HG03432 (cell line): Measurements from ENCODE around the gene ZBTB11.
"Not testable (repeated sequence)": the region's sequence is repeated elsewhere in the genome, so short reads cannot be mapped to it uniquely, and the experiment has no call there.

Source experiments
- ATAC-seq: cut with Tn5 transposase; IDR thresholded peaks from one replicate; pipeline ENCODE4 v1.9.1; 2021; ENCODE audit warnings: mild to moderate bottlenecking, moderate library complexity; ENCODE audit not compliant: unreplicated experiment

Gene ZBTB11

DNA sequence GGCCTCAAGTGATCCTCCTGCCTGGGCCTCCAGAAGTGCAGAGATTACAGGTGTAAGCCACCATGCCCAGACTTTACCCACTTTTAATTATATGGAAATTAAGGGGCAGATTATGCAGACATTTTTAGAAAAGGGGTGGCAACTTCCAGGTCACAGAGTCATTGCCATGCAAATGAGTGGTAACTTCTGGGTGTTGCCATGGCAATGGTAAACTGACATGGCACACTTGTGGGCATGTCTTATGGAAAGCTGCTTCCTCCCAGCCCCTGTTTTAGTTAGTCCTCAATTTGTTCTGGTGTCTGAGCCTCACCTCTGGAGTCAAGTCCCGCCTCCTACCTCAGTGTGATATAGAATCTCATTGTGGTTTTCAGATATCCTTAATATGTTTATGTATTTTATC is 53.3 kb downstream of the ZBTB11 start:
- ATAC-seq = no peak

DNA sequence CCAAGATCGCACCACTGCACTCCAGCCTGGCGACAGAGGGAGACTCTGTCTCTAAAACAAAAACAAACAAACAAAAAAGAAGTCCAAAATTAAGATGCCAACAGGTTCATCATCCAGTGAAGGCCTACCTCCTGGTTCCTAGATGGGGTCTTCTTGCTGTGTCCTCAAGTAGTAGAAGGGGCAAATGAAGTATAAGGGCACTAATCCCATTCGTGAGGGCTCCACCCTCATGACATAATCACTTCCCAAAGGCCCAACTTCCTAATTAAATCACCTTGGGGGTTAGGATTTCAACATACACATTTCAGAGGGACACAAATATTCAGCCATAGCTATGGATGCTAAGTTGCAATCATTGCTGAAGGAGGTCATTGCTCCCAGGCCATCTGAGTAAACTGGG is 57.2 kb downstream of the ZBTB11 start:
- no peak for ATAC-seq

DNA sequence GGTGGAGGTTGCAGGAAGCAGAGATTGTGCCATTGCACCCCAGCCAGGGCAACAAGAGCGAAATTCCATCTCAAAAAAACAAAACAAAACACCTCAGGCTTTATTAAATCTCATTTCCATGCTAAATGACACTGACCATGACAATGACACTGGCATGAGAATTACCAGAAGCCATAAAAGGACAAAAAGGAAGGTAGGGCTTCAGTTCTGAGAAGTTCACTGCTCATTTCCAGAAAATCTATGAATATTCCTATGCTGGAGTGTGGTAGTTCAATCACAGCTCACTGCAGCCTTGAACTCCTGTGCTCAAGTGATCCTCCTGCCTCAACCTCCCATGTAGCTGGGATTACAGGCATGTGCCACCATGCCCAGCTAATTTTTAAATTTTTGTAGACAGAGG is 58.2 kb downstream of the ZBTB11 start:
- no peak for ATAC-seq

DNA sequence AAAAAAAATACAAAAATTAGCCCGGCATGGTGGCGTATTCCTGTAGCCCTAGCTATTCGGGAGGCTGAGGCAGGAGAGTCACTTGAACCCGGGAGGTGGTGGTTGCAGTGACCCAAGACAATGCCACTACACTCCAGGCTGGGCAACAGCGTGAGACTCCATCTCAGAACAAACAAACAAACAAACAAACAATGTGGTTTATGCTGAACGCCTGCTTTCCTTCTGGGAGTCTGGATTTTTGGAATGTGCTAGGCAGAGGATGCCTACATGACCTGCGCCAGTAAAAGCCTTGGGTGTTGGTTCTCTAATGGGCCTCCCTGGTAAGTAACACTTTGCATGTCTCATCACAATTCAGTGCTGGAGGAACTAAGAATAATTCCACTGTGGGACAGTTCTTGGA is 59.5 kb downstream of the ZBTB11 start:
- no peak for ATAC-seq

DNA sequence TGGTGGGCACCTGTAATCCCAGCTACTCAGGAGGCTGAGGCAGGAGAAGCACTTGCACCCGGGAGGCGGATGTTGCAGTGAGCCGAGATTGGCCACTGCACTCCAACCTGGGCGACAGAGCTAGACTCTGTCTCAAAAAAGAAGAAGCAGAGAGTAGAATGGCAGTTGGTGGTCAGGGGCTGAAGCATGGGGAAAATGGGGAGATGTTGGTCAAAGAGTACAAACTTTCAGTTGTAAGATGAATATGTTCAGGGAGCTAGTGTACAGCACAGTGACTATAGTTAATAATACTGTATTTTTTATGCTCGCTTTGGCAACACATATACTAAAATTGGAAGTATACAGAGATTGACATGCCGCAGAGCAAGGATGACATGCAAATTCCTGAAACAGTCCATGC is 61.4 kb downstream of the ZBTB11 start:
- ATAC-seq = no peak

DNA sequence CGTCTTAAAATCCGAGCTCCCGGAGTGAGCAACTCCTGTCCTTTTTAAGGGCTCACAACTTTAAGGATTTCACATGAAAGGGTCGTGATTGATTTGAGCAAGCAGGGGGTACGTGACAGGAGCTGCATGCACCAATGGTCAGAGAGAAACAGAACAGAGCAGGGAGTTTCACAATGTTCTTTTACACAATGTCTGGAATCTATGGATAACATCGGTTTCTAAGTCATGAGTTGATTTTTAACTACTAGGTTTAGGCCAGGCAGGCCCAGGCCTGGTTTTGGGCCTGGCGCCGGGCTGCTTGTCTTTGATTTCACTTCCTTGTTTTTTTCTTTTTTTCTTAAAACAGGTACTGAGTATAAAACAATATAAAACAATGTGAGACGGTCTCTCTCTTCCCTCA is 63.9 kb downstream of the ZBTB11 start:
- ATAC-seq = not testable (repeated sequence)

DNA sequence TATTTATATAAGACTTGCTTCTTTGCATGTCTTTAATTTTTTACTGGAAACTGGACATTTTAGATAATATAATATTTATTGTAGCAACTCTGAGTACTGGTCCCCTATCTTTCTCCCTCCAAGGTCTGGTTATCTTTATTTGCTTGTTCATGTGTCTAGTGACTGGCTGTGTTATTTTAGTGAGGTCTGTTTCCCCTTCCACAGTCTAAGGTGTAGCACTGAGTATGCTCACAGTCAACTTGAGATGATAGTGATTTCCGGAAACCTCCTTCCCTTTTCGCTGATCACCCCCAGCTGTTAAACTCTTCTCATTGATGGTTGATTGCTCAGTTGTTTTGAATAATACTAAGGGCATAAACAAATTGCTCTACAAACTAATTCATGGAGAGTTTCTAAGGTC is 65.9 kb downstream of the ZBTB11 start:
- ATAC-seq = peak; percentile 84

DNA sequence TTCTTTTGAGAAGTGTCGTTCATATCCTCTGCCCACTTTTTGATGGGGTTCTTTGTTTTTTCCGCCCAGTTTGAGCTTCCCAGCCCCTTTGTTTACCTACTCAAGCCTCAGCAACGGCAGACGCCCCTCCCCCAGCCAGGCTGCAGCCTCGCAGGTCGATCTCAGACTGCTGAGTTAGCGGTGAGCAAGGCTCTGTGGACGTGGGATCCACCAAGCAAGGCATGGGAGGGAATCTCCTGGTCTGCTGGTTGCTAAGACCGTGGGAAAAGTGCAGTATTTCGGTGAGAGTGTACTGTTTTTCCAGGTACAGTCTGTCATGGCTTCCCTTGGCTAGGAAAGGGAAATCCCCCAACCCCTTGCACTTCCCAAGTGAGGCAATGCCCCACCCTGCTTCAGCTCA is 71.5 kb downstream of the ZBTB11 start:
- not testable (repeated sequence) for ATAC-seq

DNA sequence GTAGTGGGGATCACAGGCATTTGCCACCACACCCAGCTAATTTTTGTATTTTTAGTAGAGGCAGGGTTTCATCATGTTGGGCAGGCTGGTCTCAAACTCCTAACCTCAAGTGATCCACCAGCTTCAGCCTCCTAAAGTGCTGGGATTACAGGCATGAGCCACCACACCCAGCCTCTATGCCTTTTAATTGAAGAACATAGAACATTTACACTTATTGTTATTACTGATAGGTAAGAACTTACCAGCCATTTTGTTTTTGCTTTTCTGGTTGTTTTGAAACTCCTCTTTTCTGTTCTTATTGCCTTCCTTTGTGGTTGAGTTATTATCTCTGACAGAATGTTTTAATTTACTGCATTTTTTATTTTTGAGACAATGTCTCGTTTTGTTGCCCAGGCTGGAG is 73.7 kb downstream of the ZBTB11 start:
- ATAC-seq = no peak

DNA sequence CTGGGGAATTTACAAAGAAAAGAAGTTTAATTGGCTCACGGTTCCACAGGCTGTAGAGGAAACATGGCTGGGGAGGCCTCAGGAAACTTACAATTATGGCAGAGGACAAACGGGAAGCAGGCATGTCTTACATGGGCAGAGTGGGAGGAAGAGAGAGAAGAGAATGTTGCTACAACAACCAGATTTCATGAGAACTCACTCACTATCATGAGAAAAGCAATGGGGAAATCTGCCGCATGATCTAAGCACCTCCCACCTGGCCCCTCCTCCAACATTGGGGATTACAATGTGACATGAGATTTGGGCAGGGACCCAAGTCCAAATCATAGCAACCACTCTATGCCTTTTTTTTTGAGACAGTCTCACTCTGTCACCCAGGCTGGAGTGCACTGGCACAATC is 74.2 kb downstream of the ZBTB11 start:
- ATAC-seq = no peak
